HG03558 (cell line): Measurements from ENCODE around the gene NR3C1.

Experiments
- ATAC-seq: cut with Tn5 transposase; IDR thresholded peaks from one replicate; pipeline ENCODE4 v1.9.1; 2021; ENCODE audit warnings: moderate number of reproducible peaks; ENCODE audit not compliant: unreplicated experiment; ENCODE audit errors: extremely low read depth

Gene NR3C1

GRCh38 chr5:143275512-143276363 is 127.7 kb downstream of the NR3C1 start:
- no peak for ATAC-seq

GRCh38 chr5:143274952-143275351 is 128.5 kb downstream of the NR3C1 start:
- ATAC-seq, result no peak

- no peak for ATAC-seq
These were observed 132.1 kb downstream of the NR3C1 start for GRCh38 chr5:143271431-143271830.

GRCh38 chr5:143268388-143268787 is 135.1 kb downstream of the NR3C1 start:
- no peak for ATAC-seq

- no peak for ATAC-seq
These were observed 136.3 kb downstream of the NR3C1 start for GRCh38 chr5:143267186-143267585.

- no peak for ATAC-seq
These were observed 137.5 kb downstream of the NR3C1 start for GRCh38 chr5:143265995-143266394.

- ATAC-seq, result no peak
These were observed 140.1 kb downstream of the NR3C1 start for GRCh38 chr5:143263272-143263810.

- peak; percentile 62 for ATAC-seq
These were observed 140.9 kb downstream of the NR3C1 start for GRCh38 chr5:143262393-143263174.

- ATAC-seq, result no peak
These were observed 141.6 kb downstream of the NR3C1 start for GRCh38 chr5:143261748-143262392.

GRCh38 chr5:143259254-143259605 is 144.3 kb downstream of the NR3C1 start:
- no peak for ATAC-seq

GRCh38 chr5:143258559-143259253 is 144.8 kb downstream of the NR3C1 start:
- no peak for ATAC-seq

GRCh38 chr5:143254819-143255218 is 148.7 kb downstream of the NR3C1 start:
- ATAC-seq, result no peak

- no peak for ATAC-seq
These were observed 151.5 kb downstream of the NR3C1 start for GRCh38 chr5:143251946-143252345.

GRCh38 chr5:143251190-143251589 is 152.3 kb downstream of the NR3C1 start:
- peak; percentile 62 for ATAC-seq

GRCh38 chr5:143249851-143250250 is 153.6 kb downstream of the NR3C1 start:
- no peak for ATAC-seq

GRCh38 chr5:143248822-143249579 is 154.5 kb downstream of the NR3C1 start:
- no peak for ATAC-seq

GRCh38 chr5:143248391-143248790 is 155.1 kb downstream of the NR3C1 start:
- no peak for ATAC-seq

GRCh38 chr5:143247134-143247815 is 156.2 kb downstream of the NR3C1 start:
- ATAC-seq, result no peak
